ENCODE results near the gene CHML. TPM values are rescaled to one million over a fixed set of nuclear protein-coding genes. Genes with fewer than 3 reads are reported as not detected.

Gene CHML
- total and polyA plus RNA-seq, 8 donors, result 1.1 to 26.4 (median 2.8) TPM

- DNase-seq, result no peak
- TF ChIP-seq CTCF (IDR thresholded peaks at IDR 0.05) (no peak), POLR2AphosphoS5 (IDR thresholded peaks at IDR 0.05) (no peak), EP300 (IDR thresholded peaks at IDR 0.05) (no peak), POLR2A (IDR thresholded peaks at IDR 0.05) (no peak)
- H3K9me3 ChIP-seq, result no peaks in the 10 kb centered on the region
Observed at GRCh38 chr1:241590719-241591118, 49.5 kb downstream of the CHML start.

More at GRCh38 chr1:241590719-241591118, 49.5 kb downstream of the CHML start:
- WGBS, 5 donors, result 52 to 68% (median 61%) methylated on average over 4 of the region's 4 CpGs
- intact Hi-C loops (cut with DNase I; ENCODE audit: low total_unique reads), result no loop called here
- peaks cover 0 to 11% (median 6%) of the 10 kb centered on the region in 4 donors for H3K36me3 ChIP-seq
- no peak overlapping the region for H3K4me3 ChIP-seq
- no peak overlapping the region for H3K27ac ChIP-seq
- no peaks in the 10 kb centered on the region for H3K4me1 ChIP-seq
- H3K27me3 ChIP-seq, result no peaks in the 10 kb centered on the region

Other genes with a start within 250 kb of the CHML start
- gene FH, start 120.6 kb downstream of the CHML start, total RNA-seq, result 10 to 100 TPM in 4 of 5 donors, 1 to 10 TPM in 1; 9.9 to 71.0 (median 36.4) TPM
- 10 to 100 TPM; 45.3 to 52.5 (median 51.5) TPM for gene FH, start 120.6 kb downstream of the CHML start, polyA plus RNA-seq
- under 1 TPM in 1 of 5 donors, not detected in 4; 0.18 TPM for gene KMO, start 108.0 kb downstream of the CHML start, total RNA-seq
- under 1 TPM in 2 of 3 donors, not detected in 1; 0.06 to 0.33 TPM for gene KMO, start 108.0 kb downstream of the CHML start, polyA plus RNA-seq
- gene OPN3, start within 50 bp of the CHML start, total RNA-seq, result 10 to 100 TPM in 1 of 5 donors, 1 to 10 TPM in 3, not detected in 1; 1.8 to 11.7 (median 7.6) TPM
- 10 to 100 TPM in 1 of 3 donors, 1 to 10 TPM in 2; 5.8 to 15.1 (median 8.1) TPM for gene OPN3, start within 50 bp of the CHML start, polyA plus RNA-seq
- gene WDR64, start 11.9 kb upstream of the CHML start, total RNA-seq, result not detected
- under 1 TPM in 1 of 3 donors, not detected in 2; 0.61 TPM for gene WDR64, start 11.9 kb upstream of the CHML start, polyA plus RNA-seq
- 10 to 100 TPM in 1 of 5 donors, 1 to 10 TPM in 2, under 1 TPM in 1, not detected in 1; 0.89 to 19.3 (median 3.5) TPM for gene EXO1, start 207.8 kb upstream of the CHML start, total RNA-seq
- gene EXO1, start 207.8 kb upstream of the CHML start, polyA plus RNA-seq, result 1 to 10 TPM in 1 of 3 donors, under 1 TPM in 1, not detected in 1; 0.93 to 1.0 TPM